AG09309 (cell line): ENCODE measurements around the gene B4GALT1.
A peak's percentile ranks its signal among the peaks of the same experiment; 100 is the strongest.

Experiments used
- DNase-seq: peaks from one replicate; pipeline ENCODE4 v3.0.0-alpha.2; 2010; ENCODE audit warnings: low read depth
- H3K4me3 ChIP-seq: 2 replicates; pipeline ENCODE4 v1.5.1; 2011; ENCODE audit warnings: mild to moderate bottlenecking, low read depth, low read length, moderate library complexity; ENCODE audit not compliant: control insufficient read depth
- CTCF ChIP-seq: IDR thresholded peaks from 2 replicates; pipeline ENCODE4 v1.5.1; 2011; ENCODE audit warnings: mild to moderate bottlenecking, low read depth, low read length, inconsistent platforms; ENCODE audit not compliant: insufficient read depth, control insufficient read depth; ENCODE audit errors: missing control alignments

The B4GALT1 gene

GRCh38 chr9:33148367-33149014 lies 18.6 kb downstream of the B4GALT1 start:
- no peak for DNase-seq
- H3K4me3 ChIP-seq, result no peak overlapping the region
- TF ChIP-seq CTCF, result no peak

GRCh38 chr9:33147416-33148169 lies 19.5 kb downstream of the B4GALT1 start:
- no peak for DNase-seq
- no peak overlapping the region for H3K4me3 ChIP-seq
- TF ChIP-seq CTCF, result no peak

GRCh38 chr9:33146298-33146697 lies 20.8 kb downstream of the B4GALT1 start:
- DNase-seq, result no peak
- TF ChIP-seq CTCF, result no peak

GRCh38 chr9:33144551-33144950 lies 22.6 kb downstream of the B4GALT1 start:
- no peak for DNase-seq
- no peak overlapping the region for H3K4me3 ChIP-seq
- no peak for TF ChIP-seq CTCF

More at GRCh38 chr9:33146298-33146697, 20.8 kb downstream of the B4GALT1 start:
- H3K4me3 ChIP-seq, result no peak overlapping the region

GRCh38 chr9:33143241-33143661 lies 23.9 kb downstream of the B4GALT1 start:
- DNase-seq, result peak; percentile 84
- no peak for TF ChIP-seq CTCF

GRCh38 chr9:33142535-33142934 lies 24.6 kb downstream of the B4GALT1 start:
- no peak for DNase-seq
- TF ChIP-seq CTCF, result no peak
- no peak overlapping the region for H3K4me3 ChIP-seq

More at GRCh38 chr9:33143241-33143661, 23.9 kb downstream of the B4GALT1 start:
- no peak overlapping the region for H3K4me3 ChIP-seq
